WTC11 (cell line): ENCODE data around the gene UGT1A9. TPM values are rescaled to one million over a fixed set of nuclear protein-coding genes. Genes with fewer than 3 reads are reported as not detected.
A peak's percentile ranks its signal among the peaks of the same experiment; 100 is the strongest.

Experiments used
- ATAC-seq: fragments of 200-7000 bp; cut with Tn5 transposase; 2 replicates; pipeline ENCODE4 v1.10.0; 2021; ENCODE audit warnings: mild to moderate bottlenecking, moderate library complexity
- CTCF ChIA-PET: fragments of 300-600 bp; sonication (Branson Sonifier 250); formaldehyde crosslinking; loops from one replicate; lab custom pipeline; 2021; ENCODE audit warnings: antibody characterized with exemption; lab: Charles Lee
- POLR2A ChIA-PET: fragments of 350-600 bp; sonication (Branson Sonifier 250); formaldehyde crosslinking; loops from one replicate; lab custom pipeline; 2021; ENCODE audit warnings: antibody characterized with exemption; lab: Charles Lee
- DNase-seq: peaks from one replicate; pipeline ENCODE4 v3.0.0; 2021; ENCODE audit warnings: low spot score
- H3K27ac Mint-ChIP-seq: 2 replicates; pipeline ENCODE4 v1.8.0; 2021; ENCODE audit warnings: mixed read lengths
- H3K27me3 Mint-ChIP-seq: 2 replicates; pipeline ENCODE4 v1.8.0; 2021; ENCODE audit warnings: low read depth, mild to moderate bottlenecking, moderate library complexity, mixed read lengths
- H3K36me3 Mint-ChIP-seq: 2 replicates; pipeline ENCODE4 v1.8.0; 2021; ENCODE audit warnings: mixed read lengths
- H3K4me1 Mint-ChIP-seq: 2 replicates; pipeline ENCODE4 v1.8.0; 2022; ENCODE audit warnings: mixed read lengths
- H3K4me3 Mint-ChIP-seq: 2 replicates; pipeline ENCODE4 v1.8.0; 2021; ENCODE audit warnings: mild to moderate bottlenecking, moderate library complexity, mixed read lengths
- H3K9me3 Mint-ChIP-seq: 2 replicates; pipeline ENCODE4 v1.8.0; 2021; ENCODE audit warnings: mixed read lengths
- CBFB ChIP-seq: sonication (generic); formaldehyde crosslinking; IDR thresholded peaks from 2 replicates; pipeline ENCODE4 v1.8.1; 2022; ENCODE audit warnings: mild to moderate bottlenecking, low read depth, missing genetic modification reagents
- CREB1 ChIP-seq: sonication (generic); formaldehyde crosslinking; IDR thresholded peaks from 2 replicates; pipeline ENCODE4 v1.8.0; 2023; ENCODE audit warnings: mild to moderate bottlenecking, missing genetic modification reagents
- CREM ChIP-seq: sonication (generic); formaldehyde crosslinking; IDR thresholded peaks from 2 replicates; pipeline ENCODE4 v1.8.1; 2022; ENCODE audit warnings: mild to moderate bottlenecking, missing genetic modification reagents, moderate library complexity
- ELF4 ChIP-seq: sonication (generic); formaldehyde crosslinking; IDR thresholded peaks from 2 replicates; pipeline ENCODE4 v1.8.1; 2022; ENCODE audit warnings: low read depth, mild to moderate bottlenecking, moderate library complexity, missing genetic modification reagents
- ETV6 ChIP-seq: sonication (generic); formaldehyde crosslinking; IDR thresholded peaks from 2 replicates; pipeline ENCODE4 v1.8.1; 2022; ENCODE audit warnings: mild to moderate bottlenecking, missing genetic modification reagents
- FOXJ3 ChIP-seq: sonication (generic); formaldehyde crosslinking; IDR thresholded peaks from 2 replicates; pipeline ENCODE4 v1.9.0; 2021; ENCODE audit warnings: missing genetic modification reagents, mild to moderate bottlenecking, borderline replicate concordance
- JUN ChIP-seq: sonication (generic); formaldehyde crosslinking; IDR thresholded peaks from 2 replicates; pipeline ENCODE4 v1.8.0; 2023; ENCODE audit warnings: mild to moderate bottlenecking, missing genetic modification reagents
- NFATC4 ChIP-seq: fragments of 250-450 bp; sonication (Bioruptor Pico); IDR thresholded peaks from 2 replicates; pipeline ENCODE4 v1.9.0; 2021; ENCODE audit warnings: mild to moderate bottlenecking
- SMAD3 ChIP-seq: sonication (generic); formaldehyde crosslinking; IDR thresholded peaks from 2 replicates; pipeline ENCODE4 v1.8.0; 2022; ENCODE audit warnings: missing genetic modification reagents, mild to moderate bottlenecking, borderline replicate concordance
- SP1 ChIP-seq: sonication (generic); formaldehyde crosslinking; conservative IDR thresholded peaks from 2 replicates; pipeline ENCODE4 v1.8.1; 2022; ENCODE audit warnings: missing genetic modification reagents
- TEAD1 ChIP-seq: sonication (generic); formaldehyde crosslinking; IDR thresholded peaks from 2 replicates; pipeline ENCODE4 v1.8.0; 2022; ENCODE audit warnings: mild to moderate bottlenecking, missing genetic modification reagents
- TEAD4 ChIP-seq: sonication (generic); formaldehyde crosslinking; IDR thresholded peaks from 2 replicates; pipeline ENCODE4 v1.8.0; 2022; ENCODE audit warnings: mild to moderate bottlenecking, missing genetic modification reagents
- TP53 ChIP-seq: sonication (generic); formaldehyde crosslinking; IDR thresholded peaks from 2 replicates; pipeline ENCODE4 v1.8.1; 2023; ENCODE audit warnings: mild to moderate bottlenecking, missing genetic modification reagents
- ZNF138 ChIP-seq: sonication (generic); formaldehyde crosslinking; conservative IDR thresholded peaks from 2 replicates; pipeline ENCODE4 v1.8.1; 2022; ENCODE audit warnings: mild to moderate bottlenecking, moderate library complexity, missing genetic modification reagents
- ZNF219 ChIP-seq: sonication (generic); formaldehyde crosslinking; IDR thresholded peaks from 2 replicates; pipeline ENCODE4 v1.8.0; 2023; ENCODE audit warnings: missing genetic modification reagents, mild to moderate bottlenecking, borderline replicate concordance
- ZNF317 ChIP-seq: sonication (generic); formaldehyde crosslinking; IDR thresholded peaks from 2 replicates; pipeline ENCODE4 v1.8.1; 2023; ENCODE audit warnings: low read depth, mild to moderate bottlenecking, moderate library complexity, missing genetic modification reagents, borderline replicate concordance
- ZNF416 ChIP-seq: fragments of 250-450 bp; sonication (Bioruptor Pico); IDR thresholded peaks from 2 replicates; pipeline ENCODE4 v1.9.0; 2021; ENCODE audit warnings: mild to moderate bottlenecking, inconsistent platforms
- total RNA-seq: library from RNA; stranded (reverse); gene quantifications from 3 replicates; pipeline ENCODE4 v1.2.3, GENCODE V29; 2021
- TF ChIP-seq, protein P1 (sequence below): sonication (generic); formaldehyde crosslinking; IDR thresholded peaks from 2 replicates; pipeline ENCODE4 v1.8.1; 2022; ENCODE audit warnings: mild to moderate bottlenecking, moderate library complexity, missing genetic modification reagents
- TF ChIP-seq, protein P2 (sequence below): fragments of 250-450 bp; sonication (Bioruptor Pico); IDR thresholded peaks from 2 replicates; pipeline ENCODE4 v1.8.0; 2021; ENCODE audit warnings: mild to moderate bottlenecking
- TF ChIP-seq, protein P3 (sequence below): sonication (generic); formaldehyde crosslinking; IDR thresholded peaks from 2 replicates; pipeline ENCODE4 v1.8.1; 2023; ENCODE audit warnings: mild to moderate bottlenecking, missing genetic modification reagents, moderate library complexity
- TF ChIP-seq, protein P4 (sequence below): sonication (generic); formaldehyde crosslinking; IDR thresholded peaks from 2 replicates; pipeline ENCODE4 v1.8.0; 2022; ENCODE audit warnings: mild to moderate bottlenecking, missing genetic modification reagents
- TF ChIP-seq, protein P5 (sequence below): fragments of 200-600 bp; IDR thresholded peaks from 2 replicates; pipeline ENCODE4 v1.8.0; 2022; ENCODE audit warnings: antibody characterized with exemption
- TF ChIP-seq, protein P6 (sequence below): sonication (generic); formaldehyde crosslinking; IDR thresholded peaks from 2 replicates; pipeline ENCODE4 v1.8.0; 2022; ENCODE audit warnings: mild to moderate bottlenecking, missing genetic modification reagents
- TF ChIP-seq, protein P7 (sequence below): sonication (generic); formaldehyde crosslinking; IDR thresholded peaks from 2 replicates; pipeline ENCODE4 v1.8.1; 2022; ENCODE audit warnings: mild to moderate bottlenecking, missing genetic modification reagents, moderate library complexity, borderline replicate concordance

UGT1A9 gene
- total RNA-seq, 1 experiment from 2014 or later, result not detected

DNA sequence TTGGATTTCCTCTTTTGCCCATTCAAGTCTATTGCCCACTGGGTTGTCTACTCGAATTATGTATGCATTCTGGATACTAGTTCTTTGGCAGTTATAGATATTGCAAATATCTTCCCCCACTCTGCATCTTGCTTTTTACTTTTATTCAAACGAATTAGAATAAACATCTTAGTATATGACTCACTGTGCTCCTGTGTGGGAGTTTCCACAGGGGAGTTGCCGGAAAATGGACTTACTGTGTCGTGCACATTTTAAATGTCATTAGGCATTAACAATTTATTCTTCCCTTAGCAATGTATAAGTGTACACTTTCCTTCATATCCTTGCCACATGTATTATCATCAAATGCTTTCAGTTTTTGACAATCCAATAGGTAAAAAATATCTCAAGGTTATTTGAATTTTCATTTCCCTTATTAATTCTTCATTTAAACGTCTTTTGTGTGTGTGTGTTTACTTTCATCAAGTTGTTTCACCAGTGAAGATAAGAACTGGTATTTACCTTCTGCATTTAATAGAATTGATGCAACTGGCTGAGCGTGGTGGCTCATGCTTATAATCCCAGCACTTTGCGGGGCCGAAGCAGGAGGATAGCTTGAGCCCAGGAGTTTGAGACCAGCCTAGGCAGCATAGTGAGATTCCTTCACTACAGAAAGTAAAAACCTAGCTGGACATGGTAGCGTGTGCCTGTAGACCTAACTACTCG lies 36.4 kb downstream of the UGT1A9 start:
- Mint-ChIP-seq H3K36me3 (no peaks in the 10 kb centered on the region), H3K27ac (no peak overlapping the region), H3K9me3 (no peaks in the 10 kb centered on the region; the same call in 1 of the 2 replicates), H3K4me3 (no peak overlapping the region), H3K4me1 (peaks cover 4% of the 10 kb centered on the region; the same call in 1 of the 2 replicates)
- ChIA-PET CTCF (no interaction called here), POLR2A (no interaction called here)
- no peak for ATAC-seq
- TF ChIP-seq SP1 (CRISPR knock-in tag) (no peak), ELF4 (CRISPR knock-in tag) (no peak), CREB1 (CRISPR knock-in tag) (no peak), ZNF138 (CRISPR knock-in tag) (no peak), ZNF219 (CRISPR knock-in tag) (no peak), FOXJ3 (no peak), TEAD4 (CRISPR knock-in tag) (no peak), SMAD3 (CRISPR knock-in tag) (no peak), CBFB (no peak)
- TF ChIP-seq, protein P1, sequence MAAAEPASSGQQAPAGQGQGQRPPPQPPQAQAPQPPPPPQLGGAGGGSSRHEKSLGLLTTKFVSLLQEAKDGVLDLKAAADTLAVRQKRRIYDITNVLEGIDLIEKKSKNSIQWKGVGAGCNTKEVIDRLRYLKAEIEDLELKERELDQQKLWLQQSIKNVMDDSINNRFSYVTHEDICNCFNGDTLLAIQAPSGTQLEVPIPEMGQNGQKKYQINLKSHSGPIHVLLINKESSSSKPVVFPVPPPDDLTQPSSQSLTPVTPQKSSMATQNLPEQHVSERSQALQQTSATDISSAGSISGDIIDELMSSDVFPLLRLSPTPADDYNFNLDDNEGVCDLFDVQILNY (CRISPR knock-in tag), result no peak
- TF ChIP-seq, protein P2, sequence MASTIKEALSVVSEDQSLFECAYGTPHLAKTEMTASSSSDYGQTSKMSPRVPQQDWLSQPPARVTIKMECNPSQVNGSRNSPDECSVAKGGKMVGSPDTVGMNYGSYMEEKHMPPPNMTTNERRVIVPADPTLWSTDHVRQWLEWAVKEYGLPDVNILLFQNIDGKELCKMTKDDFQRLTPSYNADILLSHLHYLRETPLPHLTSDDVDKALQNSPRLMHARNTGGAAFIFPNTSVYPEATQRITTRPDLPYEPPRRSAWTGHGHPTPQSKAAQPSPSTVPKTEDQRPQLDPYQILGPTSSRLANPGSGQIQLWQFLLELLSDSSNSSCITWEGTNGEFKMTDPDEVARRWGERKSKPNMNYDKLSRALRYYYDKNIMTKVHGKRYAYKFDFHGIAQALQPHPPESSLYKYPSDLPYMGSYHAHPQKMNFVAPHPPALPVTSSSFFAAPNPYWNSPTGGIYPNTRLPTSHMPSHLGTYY (CRISPR knock-in tag), result no peak
- TF ChIP-seq, all 79 proteins: peak for 0
- no peak for DNase-seq
- no peaks in the 10 kb centered on the region; the same call in 1 of the 2 replicates for H3K27me3 Mint-ChIP-seq

DNA sequence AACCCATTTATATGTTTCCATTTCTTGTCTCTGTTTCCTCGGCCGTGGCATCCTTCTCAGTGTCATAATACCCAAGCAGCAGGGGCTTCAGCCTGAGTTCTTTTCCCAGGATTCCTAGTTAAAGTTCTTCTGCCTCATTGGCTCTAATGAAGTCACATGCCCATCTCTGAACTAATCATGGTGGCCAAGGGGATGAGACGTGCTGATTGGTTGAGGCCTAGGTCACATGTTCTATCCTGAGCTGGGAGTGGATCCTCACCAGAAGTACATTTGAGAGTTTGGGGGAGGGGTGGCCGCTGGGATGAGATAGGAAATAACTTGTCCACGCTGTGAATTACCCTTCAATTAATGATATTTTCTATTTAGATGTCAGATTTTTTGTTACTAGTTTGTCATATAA lies 37.2 kb downstream of the UGT1A9 start:
- CTCF ChIA-PET, result no interaction called here
- Mint-ChIP-seq H3K36me3 (no peaks in the 10 kb centered on the region), H3K27ac (no peak overlapping the region)
- TF ChIP-seq TP53 (CRISPR knock-in tag), result no peak
- TF ChIP-seq, protein P3, sequence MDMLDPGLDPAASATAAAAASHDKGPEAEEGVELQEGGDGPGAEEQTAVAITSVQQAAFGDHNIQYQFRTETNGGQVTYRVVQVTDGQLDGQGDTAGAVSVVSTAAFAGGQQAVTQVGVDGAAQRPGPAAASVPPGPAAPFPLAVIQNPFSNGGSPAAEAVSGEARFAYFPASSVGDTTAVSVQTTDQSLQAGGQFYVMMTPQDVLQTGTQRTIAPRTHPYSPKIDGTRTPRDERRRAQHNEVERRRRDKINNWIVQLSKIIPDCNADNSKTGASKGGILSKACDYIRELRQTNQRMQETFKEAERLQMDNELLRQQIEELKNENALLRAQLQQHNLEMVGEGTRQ (CRISPR knock-in tag), result peak; percentile 60; the same call in 1 of the 2 replicates
- no peak for TF ChIP-seq CREM (CRISPR knock-in tag)
- TF ChIP-seq, protein P4, sequence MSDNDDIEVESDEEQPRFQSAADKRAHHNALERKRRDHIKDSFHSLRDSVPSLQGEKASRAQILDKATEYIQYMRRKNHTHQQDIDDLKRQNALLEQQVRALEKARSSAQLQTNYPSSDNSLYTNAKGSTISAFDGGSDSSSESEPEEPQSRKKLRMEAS, result no peak
- TF ChIP-seq ETV6, result no peak
- no peak for TF ChIP-seq JUN (CRISPR knock-in tag)
- TF ChIP-seq, all 79 proteins: peak for 1
- DNase-seq (no peak), ATAC-seq (no peak)
- Mint-ChIP-seq H3K9me3 (no peaks in the 10 kb centered on the region; the same call in 1 of the 2 replicates), H3K4me3 (no peak overlapping the region), H3K27me3 (no peaks in the 10 kb centered on the region; the same call in 1 of the 2 replicates), H3K4me1 (peaks cover 4% of the 10 kb centered on the region; the same call in 1 of the 2 replicates)
- POLR2A ChIA-PET, result no interaction called here

DNA sequence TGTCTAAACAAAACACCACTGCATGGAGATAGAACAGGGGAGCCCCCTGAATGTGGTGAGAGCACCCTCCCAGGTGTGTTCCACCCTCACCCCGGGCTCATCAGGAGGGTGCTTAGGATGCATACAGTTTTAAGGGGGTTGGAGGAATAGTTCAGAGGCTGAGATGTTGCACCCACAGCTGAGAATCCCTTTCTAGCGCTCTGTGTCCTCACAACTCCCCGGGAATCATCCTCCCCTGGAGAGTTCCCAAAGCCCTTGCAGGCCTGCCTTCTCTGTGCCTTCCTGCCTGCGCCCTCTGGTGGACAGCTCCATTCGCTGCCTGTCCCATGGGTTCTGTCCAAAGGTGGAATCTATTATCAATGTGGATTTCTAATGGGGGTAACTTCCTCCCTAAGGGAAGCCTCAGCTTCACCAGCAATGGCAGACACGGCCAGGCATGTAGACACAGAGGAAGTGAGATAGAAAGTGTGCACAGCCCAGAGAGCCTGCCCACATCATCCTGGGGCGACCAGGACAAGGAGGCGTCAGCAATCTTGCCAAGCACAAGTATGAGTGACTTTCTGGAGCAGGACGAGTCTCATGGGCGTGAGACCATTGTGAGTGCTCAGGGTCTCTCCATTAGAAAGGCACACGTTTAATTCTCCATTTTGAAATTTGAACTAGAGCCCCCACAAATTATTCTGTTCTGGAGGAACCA lies 39.8 kb downstream of the UGT1A9 start:
- CTCF ChIA-PET, result interaction anchor here (0.6 to 3.2 kb wide), 16 partner anchors 12 to 295 kb away, joined by 3 to 19 read pairs (median 4); partner anchors contain the start of genes UGT1A7 and UGT1A9
- DNase-seq (peak; percentile 89), ATAC-seq (peak; percentile 97)
- no peaks in the 10 kb centered on the region; the same call in 1 of the 2 replicates for H3K27me3 Mint-ChIP-seq
- no peak overlapping the region for H3K27ac Mint-ChIP-seq
- H3K4me1 Mint-ChIP-seq, result peaks cover 4% of the 10 kb centered on the region; the same call in 1 of the 2 replicates
- peaks cover 3% of the 10 kb centered on the region for H3K9me3 Mint-ChIP-seq
- POLR2A ChIA-PET, result no interaction called here
- H3K36me3 Mint-ChIP-seq, result no peaks in the 10 kb centered on the region
- no peak overlapping the region for H3K4me3 Mint-ChIP-seq
- no peak for TF ChIP-seq TEAD1 (CRISPR knock-in tag)
- TF ChIP-seq, protein P5, sequence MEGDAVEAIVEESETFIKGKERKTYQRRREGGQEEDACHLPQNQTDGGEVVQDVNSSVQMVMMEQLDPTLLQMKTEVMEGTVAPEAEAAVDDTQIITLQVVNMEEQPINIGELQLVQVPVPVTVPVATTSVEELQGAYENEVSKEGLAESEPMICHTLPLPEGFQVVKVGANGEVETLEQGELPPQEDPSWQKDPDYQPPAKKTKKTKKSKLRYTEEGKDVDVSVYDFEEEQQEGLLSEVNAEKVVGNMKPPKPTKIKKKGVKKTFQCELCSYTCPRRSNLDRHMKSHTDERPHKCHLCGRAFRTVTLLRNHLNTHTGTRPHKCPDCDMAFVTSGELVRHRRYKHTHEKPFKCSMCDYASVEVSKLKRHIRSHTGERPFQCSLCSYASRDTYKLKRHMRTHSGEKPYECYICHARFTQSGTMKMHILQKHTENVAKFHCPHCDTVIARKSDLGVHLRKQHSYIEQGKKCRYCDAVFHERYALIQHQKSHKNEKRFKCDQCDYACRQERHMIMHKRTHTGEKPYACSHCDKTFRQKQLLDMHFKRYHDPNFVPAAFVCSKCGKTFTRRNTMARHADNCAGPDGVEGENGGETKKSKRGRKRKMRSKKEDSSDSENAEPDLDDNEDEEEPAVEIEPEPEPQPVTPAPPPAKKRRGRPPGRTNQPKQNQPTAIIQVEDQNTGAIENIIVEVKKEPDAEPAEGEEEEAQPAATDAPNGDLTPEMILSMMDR, result peak; percentile 80
- TF ChIP-seq, protein P6, sequence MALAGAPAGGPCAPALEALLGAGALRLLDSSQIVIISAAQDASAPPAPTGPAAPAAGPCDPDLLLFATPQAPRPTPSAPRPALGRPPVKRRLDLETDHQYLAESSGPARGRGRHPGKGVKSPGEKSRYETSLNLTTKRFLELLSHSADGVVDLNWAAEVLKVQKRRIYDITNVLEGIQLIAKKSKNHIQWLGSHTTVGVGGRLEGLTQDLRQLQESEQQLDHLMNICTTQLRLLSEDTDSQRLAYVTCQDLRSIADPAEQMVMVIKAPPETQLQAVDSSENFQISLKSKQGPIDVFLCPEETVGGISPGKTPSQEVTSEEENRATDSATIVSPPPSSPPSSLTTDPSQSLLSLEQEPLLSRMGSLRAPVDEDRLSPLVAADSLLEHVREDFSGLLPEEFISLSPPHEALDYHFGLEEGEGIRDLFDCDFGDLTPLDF (CRISPR knock-in tag), result no peak
- no peak for TF ChIP-seq ZNF416 (CRISPR knock-in tag)
- no peak for TF ChIP-seq TP53 (CRISPR knock-in tag)
- TF ChIP-seq ZNF317 (CRISPR knock-in tag), result no peak
- no peak for TF ChIP-seq ZNF219 (CRISPR knock-in tag)
- TF ChIP-seq, protein P7, sequence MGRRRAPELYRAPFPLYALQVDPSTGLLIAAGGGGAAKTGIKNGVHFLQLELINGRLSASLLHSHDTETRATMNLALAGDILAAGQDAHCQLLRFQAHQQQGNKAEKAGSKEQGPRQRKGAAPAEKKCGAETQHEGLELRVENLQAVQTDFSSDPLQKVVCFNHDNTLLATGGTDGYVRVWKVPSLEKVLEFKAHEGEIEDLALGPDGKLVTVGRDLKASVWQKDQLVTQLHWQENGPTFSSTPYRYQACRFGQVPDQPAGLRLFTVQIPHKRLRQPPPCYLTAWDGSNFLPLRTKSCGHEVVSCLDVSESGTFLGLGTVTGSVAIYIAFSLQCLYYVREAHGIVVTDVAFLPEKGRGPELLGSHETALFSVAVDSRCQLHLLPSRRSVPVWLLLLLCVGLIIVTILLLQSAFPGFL (CRISPR knock-in tag), result no peak
- TF ChIP-seq NFATC4 (CRISPR knock-in tag), result no peak
